Activated CD4-positive, alpha-beta memory T cell treated with anti-CD3 and anti-CD28 coated beads for 36 hours (primary cell): Measurements from ENCODE around the gene DBET. TPM values are rescaled to one million over a fixed set of nuclear protein-coding genes. Genes with fewer than 3 reads are reported as not detected.
"Not testable (repeated sequence)": the region's sequence is repeated elsewhere in the genome, so short reads cannot be mapped to it uniquely, and the experiment has no call there.

Experiments used
- CTCF ChIA-PET: fragments of 350-600 bp; sonication (Branson Sonifier 250); formaldehyde crosslinking; loops from one replicate; lab custom pipeline; 2021; ENCODE audit warnings: antibody characterized with exemption, inconsistent platforms; lab: Charles Lee
- POLR2A ChIA-PET: fragments of 350-600 bp; sonication (Branson Sonifier 250); formaldehyde crosslinking; loops from one replicate; lab custom pipeline; 2021; ENCODE audit warnings: antibody characterized with exemption; lab: Charles Lee
- DNase-seq: peaks from one replicate; pipeline ENCODE4 v3.0.0-alpha.2; 2020
- H3K27ac Mint-ChIP-seq: one replicate; pipeline ENCODE4 v1.8.0; 2021; ENCODE audit warnings: mixed read lengths
- H3K27me3 Mint-ChIP-seq: one replicate; pipeline ENCODE4 v1.8.0; 2021; ENCODE audit warnings: mixed read lengths
- H3K36me3 Mint-ChIP-seq: one replicate; pipeline ENCODE4 v1.8.0; 2021; ENCODE audit warnings: mixed read lengths
- H3K4me1 Mint-ChIP-seq: one replicate; pipeline ENCODE4 v1.8.0; 2021; ENCODE audit warnings: low read depth, mixed read lengths
- H3K4me3 Mint-ChIP-seq: one replicate; pipeline ENCODE4 v1.8.0; 2021; ENCODE audit warnings: mild to moderate bottlenecking, mixed read lengths
- H3K9me3 Mint-ChIP-seq: one replicate; pipeline ENCODE4 v1.8.0; 2021; ENCODE audit warnings: mixed read lengths
- intact Hi-C: fragments of 100-400 bp; cut with micrococcal nuclease; formaldehyde crosslinking; loops from one replicate; pipeline ENCODE4 v1.15.1; 2023
- total RNA-seq, 2 experiments: library from RNA; stranded (reverse); gene quantifications; one replicate each; pipeline ENCODE4 v1.2.3, GENCODE V29; 2021

The DBET gene
- total RNA-seq = not detected

- intact Hi-C loops, DNase-seq, H3K27me3 Mint-ChIP-seq, H3K4me1 Mint-ChIP-seq, H3K9me3 Mint-ChIP-seq, H3K4me3 Mint-ChIP-seq, CTCF ChIA-PET, H3K27ac Mint-ChIP-seq, POLR2A ChIA-PET, H3K36me3 Mint-ChIP-seq: not testable (repeated sequence)
Measured at GRCh38 chr4:190064342-190064741, at the start of gene DBET. Gene DBET, plus strand, starts transcription at chr4:190064502.

GRCh38 chr4:190014771-190015537, 49.3 kb upstream of the DBET start:
- intact Hi-C loops = loop anchor here (5.0 kb wide), 1 partner anchor 73 kb away; the partner anchor contains the start of gene FRG1
- peak; percentile 22 for DNase-seq
- peaks cover 22% of the 10 kb centered on the region for H3K4me1 Mint-ChIP-seq
- H3K9me3 Mint-ChIP-seq = peaks cover 3% of the 10 kb centered on the region
- CTCF ChIA-PET = no interaction called here
- H3K4me3 Mint-ChIP-seq = no peak overlapping the region
- H3K27ac Mint-ChIP-seq = no peak overlapping the region
- H3K36me3 Mint-ChIP-seq = peaks cover 2% of the 10 kb centered on the region
- POLR2A ChIA-PET = no interaction called here
- peaks cover 64% of the 10 kb centered on the region for H3K27me3 Mint-ChIP-seq

GRCh38 chr4:190015538-190016368, 48.5 kb upstream of the DBET start:
- Mint-ChIP-seq H3K4me3 (no peak overlapping the region), H3K36me3 (peaks cover 2% of the 10 kb centered on the region), H3K27me3 (peaks cover 72% of the 10 kb centered on the region), H3K9me3 (peaks cover 3% of the 10 kb centered on the region), H3K4me1 (peaks cover 30% of the 10 kb centered on the region), H3K27ac (peak overlapping the region; percentile 68)
- ChIA-PET POLR2A (no interaction called here), CTCF (no interaction called here)
- DNase-seq = no peak
- intact Hi-C loops = loop anchor here (5.0 kb wide), 1 partner anchor 73 kb away; the partner anchor contains the start of gene FRG1

GRCh38 chr4:190016369-190017289, 47.7 kb upstream of the DBET start:
- H3K27me3 Mint-ChIP-seq = peaks cover 73% of the 10 kb centered on the region
- DNase-seq = no peak
- H3K4me3 Mint-ChIP-seq = no peak overlapping the region
- peaks cover 34% of the 10 kb centered on the region for H3K4me1 Mint-ChIP-seq
- peaks cover 2% of the 10 kb centered on the region for H3K36me3 Mint-ChIP-seq
- intact Hi-C loops = loop anchor here (5.0 kb wide), 1 partner anchor 74 kb away; the partner anchor contains the start of gene FRG1
- ChIA-PET CTCF (no interaction called here), POLR2A (no interaction called here)
- peak overlapping the region; percentile 68 for H3K27ac Mint-ChIP-seq
- H3K9me3 Mint-ChIP-seq = peaks cover 3% of the 10 kb centered on the region

GRCh38 chr4:190017357-190018200, 46.7 kb upstream of the DBET start:
- peaks cover 34% of the 10 kb centered on the region for H3K4me1 Mint-ChIP-seq

GRCh38 chr4:190018201-190018920, 45.9 kb upstream of the DBET start:
- POLR2A ChIA-PET = no interaction called here
- peaks cover 34% of the 10 kb centered on the region for H3K4me1 Mint-ChIP-seq
- no peaks in the 10 kb centered on the region for H3K36me3 Mint-ChIP-seq
- intact Hi-C loops = loop anchor here (5.0 kb wide), 1 partner anchor 76 kb away; the partner anchor contains the start of gene FRG1
- DNase-seq = no peak
- peaks cover 63% of the 10 kb centered on the region for H3K27me3 Mint-ChIP-seq
- H3K27ac Mint-ChIP-seq = no peak overlapping the region
- peaks cover 3% of the 10 kb centered on the region for H3K9me3 Mint-ChIP-seq
- CTCF ChIA-PET = no interaction called here
- H3K4me3 Mint-ChIP-seq = no peak overlapping the region

More at GRCh38 chr4:190017357-190018200, 46.7 kb upstream of the DBET start:
- POLR2A ChIA-PET = no interaction called here
- peaks cover 2% of the 10 kb centered on the region for H3K36me3 Mint-ChIP-seq
- CTCF ChIA-PET = no interaction called here
- no peak overlapping the region for H3K27ac Mint-ChIP-seq
- intact Hi-C loops = loop anchor here (5.0 kb wide), 1 partner anchor 75 kb away; the partner anchor contains the start of gene FRG1
- H3K4me3 Mint-ChIP-seq = no peak overlapping the region
- H3K27me3 Mint-ChIP-seq = peaks cover 69% of the 10 kb centered on the region
- DNase-seq = no peak
- peaks cover 3% of the 10 kb centered on the region for H3K9me3 Mint-ChIP-seq

- Mint-ChIP-seq H3K4me3 (no peak overlapping the region), H3K9me3 (no peaks in the 10 kb centered on the region)
- CTCF ChIA-PET = no interaction called here
Measured at GRCh38 chr4:190019023-190019858, 45.1 kb upstream of the DBET start.

GRCh38 chr4:190019859-190020463, 44.3 kb upstream of the DBET start:
- peaks cover 34% of the 10 kb centered on the region for H3K4me1 Mint-ChIP-seq
- POLR2A ChIA-PET = not testable (repeated sequence)

More at GRCh38 chr4:190019023-190019858, 45.1 kb upstream of the DBET start:
- peaks cover 58% of the 10 kb centered on the region for H3K27me3 Mint-ChIP-seq
- peak; percentile 9 for DNase-seq
- H3K36me3 Mint-ChIP-seq = no peaks in the 10 kb centered on the region
- POLR2A ChIA-PET = interaction anchor here (0.6 kb wide), 1 partner anchor 57 kb away, joined by 3 read pairs; no protein-coding TSS in a partner anchor
- intact Hi-C loops = loop anchor here (5.0 kb wide), 1 partner anchor 77 kb away; the partner anchor contains the start of gene FRG1
- H3K4me1 Mint-ChIP-seq = peaks cover 34% of the 10 kb centered on the region
- H3K27ac Mint-ChIP-seq = no peak overlapping the region

GRCh38 chr4:190020790-190021717, 43.2 kb upstream of the DBET start:
- Mint-ChIP-seq H3K27me3 (peaks cover 46% of the 10 kb centered on the region), H3K4me1 (peaks cover 32% of the 10 kb centered on the region), H3K9me3 (no peaks in the 10 kb centered on the region), H3K36me3 (no peaks in the 10 kb centered on the region), H3K27ac (no peak overlapping the region), H3K4me3 (peak overlapping the region; percentile 68)
- ChIA-PET POLR2A (no interaction called here), CTCF (no interaction called here)
- intact Hi-C loops = no loop called here
- peak; percentile 49 for DNase-seq

More at GRCh38 chr4:190019859-190020463, 44.3 kb upstream of the DBET start:
- DNase-seq, H3K36me3 Mint-ChIP-seq, H3K27ac Mint-ChIP-seq, CTCF ChIA-PET, H3K9me3 Mint-ChIP-seq: not testable (repeated sequence)
- H3K4me3 Mint-ChIP-seq = peak overlapping the region; percentile 13
- H3K27me3 Mint-ChIP-seq = peaks cover 55% of the 10 kb centered on the region
- intact Hi-C loops = loop anchor here (5.0 kb wide), 1 partner anchor 78 kb away; the partner anchor contains the start of gene FRG1
